Aorta (tissue), 5 donors: ENCODE results near the gene ORM2. TPM values are rescaled to one million over a fixed set of nuclear protein-coding genes. Genes with fewer than 3 reads are reported as not detected.

Experiments
- ATAC-seq: fragments of 200-7000 bp; cut with Tn5 transposase; one replicate; pipeline ENCODE4 v1.9.1; 2022; ENCODE audit warnings: moderate library complexity; ENCODE audit not compliant: low FRiP score
- DNase-seq, 2 donors: peaks; one replicate each; pipeline ENCODE4 v3.0.0-alpha.2; 2020
- H3K27ac ChIP-seq, 2 donors: one replicate each; pipeline ENCODE4 v1.5.1; 2013; ENCODE audit warnings: low read length in 2 of 2, mild to moderate bottlenecking in 2 of 2, moderate library complexity in 2 of 2, control low read depth in 1 of 2, inconsistent platforms in 1 of 2, low read depth in 1 of 2
- H3K27me3 ChIP-seq, 2 donors: one replicate each; pipeline ENCODE4 v1.6.1; 2013; ENCODE audit warnings: control low read depth in 1 of 2, low read length in 1 of 2, mild to moderate bottlenecking in 1 of 2, moderate library complexity in 1 of 2; ENCODE audit not compliant: insufficient read depth in 2 of 2, control insufficient read depth in 1 of 2
- H3K36me3 ChIP-seq, 2 donors: one replicate each; pipeline ENCODE4 v1.6.1; 2013; ENCODE audit warnings: control low read depth in 1 of 2, low read length in 1 of 2, mild to moderate bottlenecking in 1 of 2; ENCODE audit not compliant: insufficient read depth in 2 of 2, control insufficient read depth in 1 of 2
- H3K4me1 ChIP-seq, 2 donors: one replicate each; pipeline ENCODE4 v1.6.1; 2013; ENCODE audit warnings: low read length in 2 of 2, control low read depth in 1 of 2, mild to moderate bottlenecking in 1 of 2, moderate library complexity in 1 of 2; ENCODE audit not compliant: insufficient read depth in 2 of 2, control insufficient read depth in 1 of 2
- H3K4me3 ChIP-seq, 2 donors: one replicate each; pipeline ENCODE4 v1.5.1; 2013; ENCODE audit warnings: low read length in 2 of 2, control low read depth in 1 of 2, mild to moderate bottlenecking in 1 of 2
- H3K9me3 ChIP-seq: one replicate; pipeline ENCODE4 v1.6.1; 2013; ENCODE audit warnings: mild to moderate bottlenecking, low read length; ENCODE audit not compliant: control insufficient read depth
- WGBS, 2 donors: extraction: QIAGEN DNeasy Blood & Tissue Kit; methylation state at CpG; one replicate each; pipeline ENCODE4 v1.1.7; 2013; 5-methylcytosine and 5-hydroxymethylcytosine counted together
- intact Hi-C, 2 donors: fragments of 100-400 bp; cut with DNase I; formaldehyde crosslinking; loops; one replicate each; pipeline versions ENCODE4 v1.14.2 to v1.15.0; 2022
- polyA plus RNA-seq, 2 donors: library from polyadenylated mRNA; stranded (reverse); fragments of 200-250 nt; gene quantifications; one replicate each; pipeline ENCODE4 v1.2.3, GENCODE V29; 2013
- total RNA-seq, 2 donors: library from RNA; stranded (reverse); fragmentation: NEBNext Ultra II Directional; extraction: Animal tissue kit (Norgen Biotek cat#: 25700); gene quantifications; one replicate each; pipeline ENCODE4 v1.2.1, GENCODE V29; 2021
- donor health status: healthy with polysubstance abuse.
- donor health status: Bipolar disorder and iron deficiency.
- donor health status: DM: no; HTN: no; CAD: no.
- donor health status: DM: no; HTN: no; CAD: no.
- donor health status: DM: yes; HTN: yes; CAD: no.

The ORM2 gene
- total and polyA plus RNA-seq, 4 donors, result not detected

GRCh38 chr9:114355821-114356220 lies 26.2 kb downstream of the ORM2 start:
- Histone ChIP-seq H3K9me3 (no peaks in the 10 kb centered on the region), H3K27ac (no peak overlapping the region), H3K36me3 (peaks cover under 1 to 29% of the 10 kb centered on the region in 2 donors), H3K4me3 (no peak overlapping the region), H3K27me3 (no peaks in the 10 kb centered on the region), H3K4me1 (no peaks in the 10 kb centered on the region)
- ATAC-seq, result no peak
- intact Hi-C loops, result no loop called here
- DNase-seq, result peak in 1 of 2 donors; percentile 51
- 87 to 90% methylated on average over 6 of the region's 6 CpGs for WGBS, 2 donors

GRCh38 chr9:114356792-114357191 lies 27.1 kb downstream of the ORM2 start:
- ATAC-seq (no peak), DNase-seq (peak in 1 of 2 donors; percentile 62)
- no peak overlapping the region for H3K4me3 ChIP-seq
- WGBS, 2 donors, result 67 to 72% methylated on average over 6 of the region's 6 CpGs
- no peaks in the 10 kb centered on the region for H3K27me3 ChIP-seq
- H3K9me3 ChIP-seq, result no peaks in the 10 kb centered on the region
- H3K4me1 ChIP-seq, result no peaks in the 10 kb centered on the region
- intact Hi-C loops, result no loop called here
- no peak overlapping the region for H3K27ac ChIP-seq
- peaks cover 0 to 33% of the 10 kb centered on the region in 2 donors for H3K36me3 ChIP-seq

DNA sequence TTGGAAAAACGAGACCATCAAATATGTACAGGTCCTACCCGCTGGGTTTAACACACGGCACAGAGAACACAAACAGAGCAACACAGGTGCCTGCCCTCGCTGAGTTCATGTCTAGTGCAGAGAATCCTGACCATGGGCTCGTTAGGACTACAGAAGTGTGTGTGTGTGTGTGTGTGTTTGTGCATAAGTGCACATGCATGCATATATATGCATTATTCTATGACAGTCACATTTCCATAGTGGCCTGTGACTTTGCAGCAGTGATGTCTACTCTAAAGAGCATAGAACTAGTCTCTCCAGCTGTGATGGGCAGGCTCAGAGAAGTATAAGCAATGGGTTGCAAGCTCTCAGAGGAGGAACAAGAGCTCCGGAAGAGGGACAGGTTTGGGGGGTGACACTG lies 27.7 kb downstream of the ORM2 start:
- WGBS, 2 donors, result 86% methylated on average over 6 of the region's 6 CpGs
- DNase-seq (peak in 1 of 2 donors; percentile 22), ATAC-seq (no peak)
- Histone ChIP-seq H3K9me3 (no peaks in the 10 kb centered on the region), H3K36me3 (peaks cover 0 to 33% of the 10 kb centered on the region in 2 donors), H3K4me1 (no peaks in the 10 kb centered on the region), H3K4me3 (no peak overlapping the region), H3K27me3 (no peaks in the 10 kb centered on the region), H3K27ac (no peak overlapping the region)
- intact Hi-C loops, result no loop called here

DNA sequence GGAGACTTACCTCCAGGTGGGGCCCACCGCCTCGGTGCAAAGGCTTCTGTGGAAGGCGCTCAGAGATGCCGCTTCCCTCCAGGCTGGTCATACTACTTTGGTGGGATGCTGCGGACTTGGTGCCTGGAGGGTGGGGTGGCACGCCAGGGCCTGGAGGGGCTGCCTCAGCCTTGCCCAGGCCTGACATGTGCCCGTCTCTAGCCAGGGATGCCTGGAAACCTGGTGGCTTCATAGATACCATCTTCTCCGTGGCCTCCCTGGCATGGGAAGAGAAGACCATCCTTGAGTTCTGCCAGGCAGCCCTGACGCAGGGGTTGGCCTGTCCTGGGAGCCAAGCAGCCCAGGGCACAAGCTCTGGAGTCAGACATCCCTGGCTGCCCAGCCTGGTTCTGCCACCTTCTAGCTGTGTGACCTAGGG lies 28.3 kb downstream of the ORM2 start:
- intact Hi-C loops, result no loop called here
- Histone ChIP-seq H3K4me1 (no peaks in the 10 kb centered on the region), H3K27me3 (no peaks in the 10 kb centered on the region), H3K36me3 (peaks cover 0 to 33% of the 10 kb centered on the region in 2 donors), H3K27ac (no peak overlapping the region), H3K9me3 (no peaks in the 10 kb centered on the region), H3K4me3 (no peak overlapping the region)
- DNase-seq (peak in 1 of 2 donors; percentile 55), ATAC-seq (no peak)
- 93 to 94% methylated on average over 9 of the region's 9 CpGs for WGBS, 2 donors

DNA sequence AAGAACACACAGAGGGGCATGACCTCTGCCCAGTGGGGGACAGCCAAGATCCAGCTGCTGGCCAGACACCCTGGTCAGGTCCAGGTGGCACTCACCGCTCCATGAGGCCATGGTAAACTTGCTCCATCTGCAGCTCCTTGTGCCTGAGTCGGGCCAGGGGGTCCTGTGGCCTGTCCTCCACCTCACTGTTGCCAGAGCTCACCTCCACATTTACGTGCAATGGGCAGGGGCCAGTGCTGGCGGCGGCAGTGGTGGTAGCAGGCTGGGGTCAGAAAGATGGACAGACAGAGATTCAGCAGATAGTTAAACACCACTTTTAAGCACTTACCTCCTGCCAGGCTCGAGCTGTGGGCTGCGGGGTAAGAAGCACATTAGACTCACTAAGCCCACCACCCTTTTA lies 30.1 kb downstream of the ORM2 start:
- no peaks in the 10 kb centered on the region for H3K27me3 ChIP-seq
- 93% methylated on average over 7 of the region's 7 CpGs for WGBS, 2 donors
- H3K4me3 ChIP-seq, result no peak overlapping the region
- no peak for ATAC-seq
- no peaks in the 10 kb centered on the region for H3K4me1 ChIP-seq
- peaks cover 0 to 37% of the 10 kb centered on the region in 2 donors for H3K36me3 ChIP-seq
- no peaks in the 10 kb centered on the region for H3K9me3 ChIP-seq
- DNase-seq, result peak in 1 of 2 donors; percentile 63
- no peak overlapping the region for H3K27ac ChIP-seq
- intact Hi-C loops, result no loop called here

DNA sequence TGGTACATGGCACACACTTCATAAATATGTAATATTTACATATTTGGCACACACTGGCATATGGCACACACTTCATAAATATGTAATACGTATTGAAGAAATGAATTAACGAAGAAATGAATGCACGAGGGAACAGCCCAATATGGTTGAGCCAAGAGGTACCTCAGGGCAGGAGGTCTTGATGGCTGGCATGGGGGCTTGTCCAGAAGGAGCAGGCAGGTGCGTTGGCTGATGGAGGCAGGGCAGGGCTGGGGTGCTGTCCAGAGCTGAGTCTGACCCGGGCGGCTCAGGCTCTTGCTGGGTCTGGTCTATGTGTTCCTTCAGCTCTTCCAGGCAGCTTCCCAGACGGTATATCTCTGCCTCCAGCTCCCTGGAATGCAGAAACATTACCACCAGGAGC lies 31.9 kb downstream of the ORM2 start:
- H3K36me3 ChIP-seq, result peaks cover 0 to 29% of the 10 kb centered on the region in 2 donors
- H3K27ac ChIP-seq, result no peak overlapping the region
- H3K27me3 ChIP-seq, result no peaks in the 10 kb centered on the region
- intact Hi-C loops, result no loop called here
- 88 to 89% methylated on average over 7 of the region's 7 CpGs for WGBS, 2 donors
- no peak overlapping the region for H3K4me3 ChIP-seq
- no peaks in the 10 kb centered on the region for H3K9me3 ChIP-seq
- DNase-seq (peak in 1 of 2 donors; percentile 56), ATAC-seq (no peak)
- peaks cover 0 to 2% of the 10 kb centered on the region in 2 donors for H3K4me1 ChIP-seq

- no peaks in the 10 kb centered on the region for H3K27me3 ChIP-seq
- 84 to 88% methylated on average over 12 of the region's 12 CpGs for WGBS, 2 donors
- H3K36me3 ChIP-seq, result peaks cover 0 to 23% of the 10 kb centered on the region in 2 donors
- intact Hi-C loops, result no loop called here
- H3K9me3 ChIP-seq, result no peaks in the 10 kb centered on the region
- DNase-seq (peak in 1 of 2 donors; percentile 70), ATAC-seq (no peak)
- peaks cover 0 to 2% of the 10 kb centered on the region in 2 donors for H3K4me1 ChIP-seq
- no peak overlapping the region for H3K4me3 ChIP-seq
- H3K27ac ChIP-seq, result no peak overlapping the region
These were observed 32.7 kb downstream of the ORM2 start for GRCh38 chr9:114362394-114362793.

GRCh38 chr9:114363424-114363823 lies 33.8 kb downstream of the ORM2 start:
- H3K27me3 ChIP-seq, result no peaks in the 10 kb centered on the region
- H3K4me1 ChIP-seq, result peaks cover 0 to 2% of the 10 kb centered on the region in 2 donors
- intact Hi-C loops, result no loop called here
- WGBS, 2 donors, result 45 to 58% methylated on average over 2 of the region's 2 CpGs
- DNase-seq (no peak), ATAC-seq (no peak)
- no peaks in the 10 kb centered on the region for H3K9me3 ChIP-seq
- H3K4me3 ChIP-seq, result no peak overlapping the region
- H3K27ac ChIP-seq, result no peak overlapping the region
- H3K36me3 ChIP-seq, result peaks cover 0 to 21% of the 10 kb centered on the region in 2 donors

GRCh38 chr9:114364134-114365041 lies 34.7 kb downstream of the ORM2 start:
- Histone ChIP-seq H3K4me3 (no peak overlapping the region), H3K36me3 (peaks cover 0 to 16% of the 10 kb centered on the region in 2 donors), H3K9me3 (no peaks in the 10 kb centered on the region), H3K4me1 (peaks cover 0 to 2% of the 10 kb centered on the region in 2 donors), H3K27ac (no peak overlapping the region), H3K27me3 (no peaks in the 10 kb centered on the region)
- ATAC-seq, result no peak
- 62 to 64% methylated on average over 6 of the region's 6 CpGs for WGBS, 2 donors
- intact Hi-C loops, result no loop called here
- peak in 1 of 2 donors; percentile 23 for DNase-seq
